Measurements from ENCODE around the gene TAOK1. TPM values are rescaled to one million over a fixed set of nuclear protein-coding genes. Genes with fewer than 3 reads are reported as not detected.
A peak's percentile ranks its signal among the peaks of the same experiment; 100 is the strongest.

TAOK1 gene
- total RNA-seq, 1 donor from 2014 or later = 100 TPM

GRCh38 chr17:29591737-29592608 lies 201.8 kb downstream of the TAOK1 start:
- Mint-ChIP-seq H3K9me3 (ENCODE audit: unreplicated experiment) (no peaks in the 10 kb centered on the region), H3K4me3 (ENCODE audit: unreplicated experiment) (peak overlapping the region; percentile 83), H3K27me3 (ENCODE audit: low read depth, unreplicated experiment) (no peaks in the 10 kb centered on the region), H3K36me3 (ENCODE audit: low read depth, unreplicated experiment) (no peaks in the 10 kb centered on the region), H3K27ac (ENCODE audit: unreplicated experiment) (peak overlapping the region; percentile 92), H3K4me1 (ENCODE audit: low read depth, unreplicated experiment) (peaks cover 10% of the 10 kb centered on the region)
- Histone ChIP-seq H2AFZ (ENCODE audit: low read depth, low read length) (peak overlapping the region; percentile 84), H3K9me3 (ENCODE audit: insufficient read depth, low read depth, low read length) (no peaks in the 10 kb centered on the region), H4K20me1 (ENCODE audit: insufficient read depth, low read length) (peaks cover 52% of the 10 kb centered on the region), H3K79me2 (ENCODE audit: insufficient read depth, low read length) (peaks cover 23% of the 10 kb centered on the region), H3K27me3 (ENCODE audit: insufficient read depth, low read length) (peaks cover 6% of the 10 kb centered on the region), H3K9ac (ENCODE audit: low read length) (peak overlapping the region; percentile 63), H3K27ac (ENCODE audit: low read depth, low read length) (peak overlapping the region; percentile 60), H3K36me3 (ENCODE audit: insufficient read depth, low read length) (no peaks in the 10 kb centered on the region), H3K4me1 (ENCODE audit: insufficient read depth, low read length) (peaks cover 59% of the 10 kb centered on the region), H3K4me2 (ENCODE audit: low read length) (peak overlapping the region; percentile 91), H3K4me3 (ENCODE audit: insufficient read depth, low read depth, low read length) (peak overlapping the region; percentile 47)
- DNase-seq (ENCODE audit: low read depth) (no peak), FAIRE-seq (no peak)
- no peak for TF ChIP-seq EZH2 (IDR thresholded peaks at IDR 0.05; ENCODE audit: insufficient read depth, low read length)
- peak; percentile 70 for TF ChIP-seq CTCF (IDR thresholded peaks at IDR 0.05; ENCODE audit: insufficient read depth, low read depth, low read length)

GRCh38 chr17:29592850-29593551 lies 202.8 kb downstream of the TAOK1 start, which contains the start of gene ANKRD13B:
TSS of gene ANKRD13B (plus strand) at chr17:29593132. CDS start at chr17:29593622, 490 bp downstream.
- Mint-ChIP-seq H3K27me3 (ENCODE audit: low read depth, unreplicated experiment) (no peaks in the 10 kb centered on the region), H3K27ac (ENCODE audit: unreplicated experiment) (peak within 1 kb of the TSS; percentile 69), H3K4me1 (ENCODE audit: low read depth, unreplicated experiment) (peaks cover 8% of the 10 kb centered on the region), H3K36me3 (ENCODE audit: low read depth, unreplicated experiment) (no peaks in the 10 kb centered on the region), H3K9me3 (ENCODE audit: unreplicated experiment) (no peaks in the 10 kb centered on the region), H3K4me3 (ENCODE audit: unreplicated experiment) (peak within 1 kb of the TSS; percentile 84)
- Histone ChIP-seq H3K27ac (ENCODE audit: low read depth, low read length) (no peak within 1 kb of the TSS), H3K36me3 (ENCODE audit: insufficient read depth, low read length) (no peaks in the 10 kb centered on the region), H3K9me3 (ENCODE audit: insufficient read depth, low read depth, low read length) (no peaks in the 10 kb centered on the region), H3K4me1 (ENCODE audit: insufficient read depth, low read length) (peaks cover 49% of the 10 kb centered on the region), H3K27me3 (ENCODE audit: insufficient read depth, low read length) (peaks cover 12% of the 10 kb centered on the region), H4K20me1 (ENCODE audit: insufficient read depth, low read length) (peaks cover 50% of the 10 kb centered on the region), H3K4me2 (ENCODE audit: low read length) (peak within 1 kb of the TSS; percentile 91), H3K9ac (ENCODE audit: low read length) (peak within 1 kb of the TSS; percentile 31), H3K79me2 (ENCODE audit: insufficient read depth, low read length) (peaks cover 16% of the 10 kb centered on the region), H2AFZ (ENCODE audit: low read depth, low read length) (peak within 1 kb of the TSS; percentile 85), H3K4me3 (ENCODE audit: insufficient read depth, low read depth, low read length) (peak within 1 kb of the TSS; percentile 57)
- FAIRE-seq = no peak
- TF ChIP-seq CTCF (IDR thresholded peaks at IDR 0.05; ENCODE audit: insufficient read depth, low read depth, low read length) = no peak
- TF ChIP-seq EZH2 (IDR thresholded peaks at IDR 0.05; ENCODE audit: insufficient read depth, low read length) = no peak
- DNase-seq (ENCODE audit: low read depth) = no peak

Measured in astrocyte (in vitro differentiated cells and primary cell).